Amygdala (tissue), 56 donors: Measurements from ENCODE around the gene DSCAM.
"Not testable (repeated sequence)": the region's sequence is repeated elsewhere in the genome, so short reads cannot be mapped to it uniquely, and the experiment has no call there.

ENCODE experiments used
- DNase-seq, 56 donors: peaks; one replicate each; lab custom pipeline; 2025; lab: John Stamatoyannopoulos, UW

Gene DSCAM

GRCh38 chr21:40208948-40209345 is 638.0 kb downstream of the DSCAM start:
- DNase-seq, result no peak

GRCh38 chr21:40208206-40208947 is 638.6 kb downstream of the DSCAM start:
- no peak for DNase-seq

- no peak for DNase-seq
These were observed 646.0 kb downstream of the DSCAM start for GRCh38 chr21:40200946-40201345.

- DNase-seq, result no peak
These were observed 646.8 kb downstream of the DSCAM start for GRCh38 chr21:40200126-40200525.

GRCh38 chr21:40194185-40194980 is 652.6 kb downstream of the DSCAM start:
- DNase-seq, result no peak

- no peak for DNase-seq
These were observed 655.3 kb downstream of the DSCAM start for GRCh38 chr21:40191616-40192015.

- DNase-seq, result no peak
These were observed 655.8 kb downstream of the DSCAM start for GRCh38 chr21:40191196-40191595.

GRCh38 chr21:40187946-40188654 is 658.9 kb downstream of the DSCAM start:
- DNase-seq, result no peak

GRCh38 chr21:40187244-40187643 is 659.7 kb downstream of the DSCAM start:
- no peak for DNase-seq

GRCh38 chr21:40186045-40186444 is 660.9 kb downstream of the DSCAM start:
- no peak for DNase-seq

GRCh38 chr21:40185208-40185607 is 661.8 kb downstream of the DSCAM start:
- DNase-seq, result no peak

- DNase-seq, result not testable (repeated sequence)
These were observed 664.5 kb downstream of the DSCAM start for GRCh38 chr21:40182491-40182890.

GRCh38 chr21:40179166-40179565 is 667.8 kb downstream of the DSCAM start:
- peak in 1 of 56 donors; percentile 10 for DNase-seq

- DNase-seq, result no peak
These were observed 668.2 kb downstream of the DSCAM start for GRCh38 chr21:40178726-40179125.

- DNase-seq, result no peak
These were observed 669.0 kb downstream of the DSCAM start for GRCh38 chr21:40177979-40178378.

GRCh38 chr21:40176724-40177123 is 670.2 kb downstream of the DSCAM start:
- peak in 2 of 56 donors; percentile 11 to 14 for DNase-seq

GRCh38 chr21:40173816-40174215 is 673.1 kb downstream of the DSCAM start:
- DNase-seq, result no peak

- no peak for DNase-seq
These were observed 677.0 kb downstream of the DSCAM start for GRCh38 chr21:40169971-40170370.

GRCh38 chr21:40166291-40166843 is 680.6 kb downstream of the DSCAM start:
- no peak for DNase-seq

GRCh38 chr21:40165773-40166070 is 681.2 kb downstream of the DSCAM start:
- DNase-seq, result no peak
